Astrocyte (in vitro differentiated cells and primary cell): Measurements from ENCODE around the gene FLRT1. TPM values are rescaled to one million over a fixed set of nuclear protein-coding genes. Genes with fewer than 3 reads are reported as not detected.

Experiments used
- DNase-seq: peaks from one replicate; pipeline ENCODE4 v3.0.0-alpha.2; 2010; ENCODE audit warnings: low read depth
- FAIRE-seq: peaks from 2 replicates; lab custom pipeline; 2011; peaks lifted over from hg19 to GRCh38; lab: Jason Lieb, UNC
- H2AFZ ChIP-seq: 2 replicates; pipeline ENCODE4 v1.6.0; 2012; ENCODE audit warnings: low read depth, low read length, inconsistent platforms
- H3K27ac ChIP-seq: 2 replicates; pipeline ENCODE4 v1.5.1; 2011; ENCODE audit warnings: low read depth, low read length, inconsistent platforms
- H3K27me3 ChIP-seq: 2 replicates; pipeline ENCODE4 v1.6.0; 2011; ENCODE audit warnings: low read length, inconsistent platforms; ENCODE audit not compliant: insufficient read depth
- H3K36me3 ChIP-seq: 2 replicates; pipeline ENCODE4 v1.5.1; 2011; ENCODE audit warnings: low read length, inconsistent platforms; ENCODE audit not compliant: insufficient read depth
- H3K4me1 ChIP-seq: 2 replicates; pipeline ENCODE4 v1.5.1; 2011; ENCODE audit warnings: low read length, inconsistent platforms; ENCODE audit not compliant: insufficient read depth
- H3K4me2 ChIP-seq: 2 replicates; pipeline ENCODE4 v1.6.0; 2012; ENCODE audit warnings: low read length, inconsistent platforms
- H3K4me3 ChIP-seq: 2 replicates; pipeline ENCODE4 v1.5.1; 2011; ENCODE audit warnings: low read depth, mild to moderate bottlenecking, low read length, inconsistent platforms; ENCODE audit not compliant: insufficient read depth
- H3K79me2 ChIP-seq: 2 replicates; pipeline ENCODE4 v1.6.0; 2012; ENCODE audit warnings: mild to moderate bottlenecking, low read length, inconsistent platforms; ENCODE audit not compliant: insufficient read depth
- H3K9ac ChIP-seq: 2 replicates; pipeline ENCODE4 v1.6.0; 2012; ENCODE audit warnings: mild to moderate bottlenecking, low read length, inconsistent platforms
- H3K9me3 ChIP-seq: 2 replicates; pipeline ENCODE4 v1.5.1; 2012; ENCODE audit warnings: low read depth, mild to moderate bottlenecking, low read length, inconsistent platforms; ENCODE audit not compliant: insufficient read depth
- H4K20me1 ChIP-seq: 2 replicates; pipeline ENCODE4 v1.6.0; 2012; ENCODE audit warnings: low read length, inconsistent platforms; ENCODE audit not compliant: insufficient read depth
- H3K27ac Mint-ChIP-seq: one replicate; pipeline ENCODE4 v1.8.0; 2021; ENCODE audit warnings: mild to moderate bottlenecking, mixed read lengths; ENCODE audit not compliant: unreplicated experiment
- H3K27me3 Mint-ChIP-seq: one replicate; pipeline ENCODE4 v1.8.0; 2021; ENCODE audit warnings: low read depth, mixed read lengths; ENCODE audit not compliant: unreplicated experiment
- H3K36me3 Mint-ChIP-seq: one replicate; pipeline ENCODE4 v1.8.0; 2021; ENCODE audit warnings: low read depth, mixed read lengths; ENCODE audit not compliant: unreplicated experiment
- H3K4me1 Mint-ChIP-seq: one replicate; pipeline ENCODE4 v1.8.0; 2021; ENCODE audit warnings: low read depth, mixed read lengths; ENCODE audit not compliant: unreplicated experiment
- H3K4me3 Mint-ChIP-seq: one replicate; pipeline ENCODE4 v1.8.0; 2021; ENCODE audit warnings: mild to moderate bottlenecking, moderate library complexity, mixed read lengths; ENCODE audit not compliant: unreplicated experiment
- H3K9me3 Mint-ChIP-seq: one replicate; pipeline ENCODE4 v1.8.0; 2021; ENCODE audit warnings: mild to moderate bottlenecking, mixed read lengths; ENCODE audit not compliant: unreplicated experiment
- CTCF ChIP-seq: IDR thresholded peaks from 2 replicates; pipeline ENCODE4 v1.5.1; 2011; ENCODE audit warnings: low read depth, mild to moderate bottlenecking, inconsistent platforms, low read length, moderate library complexity; ENCODE audit not compliant: insufficient read depth
- EZH2 ChIP-seq: IDR thresholded peaks from 2 replicates; pipeline ENCODE4 v1.6.1; 2012; ENCODE audit warnings: mild to moderate bottlenecking, low read length, inconsistent platforms; ENCODE audit not compliant: insufficient read depth
- total RNA-seq: library from RNA; stranded (reverse); gene quantifications from 2 replicates; pipeline ENCODE4 v1.2.1, GENCODE V29; 2021

FLRT1 gene
- total RNA-seq, 1 donor from 2014 or later = 0.20 TPM

DNA sequence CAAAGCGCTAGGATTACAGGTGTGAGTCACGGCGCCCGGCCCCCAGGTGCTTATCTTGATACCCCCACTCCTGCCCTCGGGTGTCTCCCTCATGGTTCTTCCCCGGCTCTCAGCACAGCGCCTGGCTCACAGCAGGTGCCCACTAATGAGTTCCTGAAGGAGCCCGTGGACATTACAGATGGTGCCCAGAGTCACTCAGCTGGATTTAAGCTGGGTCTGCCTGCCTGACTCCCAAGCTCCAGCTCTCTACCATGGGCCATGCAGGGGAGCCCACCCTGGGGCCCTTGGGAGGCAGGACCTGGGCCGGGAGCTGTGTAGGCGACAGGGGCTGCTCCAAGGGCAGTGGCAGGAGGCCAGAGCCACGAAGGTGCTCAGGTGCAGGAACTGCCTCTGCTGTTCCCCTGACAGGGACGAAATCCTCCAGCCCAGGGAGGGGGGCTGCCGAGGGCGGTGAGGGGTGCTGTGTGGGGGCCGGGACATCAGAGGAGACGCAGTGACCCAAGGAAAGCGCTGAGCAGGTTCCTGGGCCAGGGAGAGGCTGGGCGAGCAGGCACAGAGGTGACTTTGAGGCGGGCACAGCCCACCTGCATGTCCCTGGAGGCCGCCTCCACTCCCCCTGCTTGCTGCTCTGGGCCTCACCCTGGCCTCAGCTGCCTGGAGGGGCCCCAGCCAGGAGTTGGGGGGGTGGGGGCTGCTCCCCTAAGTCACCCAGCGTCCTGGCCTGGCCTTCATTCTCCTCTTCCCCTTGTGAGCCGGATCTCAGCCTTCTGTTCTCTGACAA lies 14.6 kb upstream of the FLRT1 start:
- peaks cover 28% of the 10 kb centered on the region for H3K27me3 Mint-ChIP-seq
- Histone ChIP-seq H3K9ac (no peak overlapping the region), H3K79me2 (no peaks in the 10 kb centered on the region), H3K4me2 (no peak overlapping the region), H3K4me1 (no peaks in the 10 kb centered on the region), H3K36me3 (no peaks in the 10 kb centered on the region), H3K4me3 (no peak overlapping the region), H3K9me3 (no peaks in the 10 kb centered on the region), H2AFZ (no peak overlapping the region), H3K27ac (no peak overlapping the region), H3K27me3 (peaks cover 7% of the 10 kb centered on the region), H4K20me1 (peaks cover 4% of the 10 kb centered on the region)
- FAIRE-seq (no peak), DNase-seq (no peak)
- TF ChIP-seq CTCF = no peak
- no peak for TF ChIP-seq EZH2
- no peak overlapping the region for H3K4me3 Mint-ChIP-seq
- H3K4me1 Mint-ChIP-seq = peaks cover 4% of the 10 kb centered on the region
- H3K9me3 Mint-ChIP-seq = no peaks in the 10 kb centered on the region
- no peaks in the 10 kb centered on the region for H3K36me3 Mint-ChIP-seq
- peak overlapping the region; percentile 72 for H3K27ac Mint-ChIP-seq

GRCh38 chr11:64021757-64022093 lies 14.0 kb upstream of the FLRT1 start:
- Mint-ChIP-seq H3K36me3 (no peaks in the 10 kb centered on the region), H3K27me3 (peaks cover 24% of the 10 kb centered on the region), H3K4me3 (no peak overlapping the region), H3K9me3 (no peaks in the 10 kb centered on the region), H3K4me1 (peaks cover 5% of the 10 kb centered on the region), H3K27ac (no peak overlapping the region)
- H3K4me1 ChIP-seq = no peaks in the 10 kb centered on the region
- no peaks in the 10 kb centered on the region for H3K36me3 ChIP-seq
- H3K4me2 ChIP-seq = no peak overlapping the region
- FAIRE-seq (no peak), DNase-seq (no peak)
- H2AFZ ChIP-seq = no peak overlapping the region
- H3K4me3 ChIP-seq = no peak overlapping the region
- TF ChIP-seq CTCF = no peak
- H3K9me3 ChIP-seq = no peaks in the 10 kb centered on the region
- no peak overlapping the region for H3K9ac ChIP-seq
- peaks cover 3% of the 10 kb centered on the region for H3K27me3 ChIP-seq
- no peak overlapping the region for H3K27ac ChIP-seq
- no peaks in the 10 kb centered on the region for H4K20me1 ChIP-seq
- no peaks in the 10 kb centered on the region for H3K79me2 ChIP-seq

GRCh38 chr11:64022125-64022784 lies 13.5 kb upstream of the FLRT1 start:
- no peak overlapping the region for H2AFZ ChIP-seq
- DNase-seq (no peak), FAIRE-seq (no peak)
- no peaks in the 10 kb centered on the region for H3K9me3 ChIP-seq
- H3K36me3 ChIP-seq = no peaks in the 10 kb centered on the region
- H3K9me3 Mint-ChIP-seq = peaks cover 1% of the 10 kb centered on the region
- H3K4me1 ChIP-seq = no peaks in the 10 kb centered on the region
- H3K4me1 Mint-ChIP-seq = peaks cover 11% of the 10 kb centered on the region
- H3K36me3 Mint-ChIP-seq = no peaks in the 10 kb centered on the region
- H3K27me3 ChIP-seq = peaks cover under 1% of the 10 kb centered on the region
- H3K4me2 ChIP-seq = no peak overlapping the region
- no peaks in the 10 kb centered on the region for H3K79me2 ChIP-seq
- no peak overlapping the region for H3K27ac Mint-ChIP-seq
- TF ChIP-seq EZH2 (no peak), CTCF (no peak)
- no peak overlapping the region for H3K27ac ChIP-seq
- no peaks in the 10 kb centered on the region for H4K20me1 ChIP-seq
- no peak overlapping the region for H3K9ac ChIP-seq
- no peak overlapping the region for H3K4me3 ChIP-seq
- H3K4me3 Mint-ChIP-seq = no peak overlapping the region
- H3K27me3 Mint-ChIP-seq = peaks cover 28% of the 10 kb centered on the region
